ENCODE results near the gene DNAJB6. TPM values are rescaled to one million over a fixed set of nuclear protein-coding genes. Genes with fewer than 3 reads are reported as not detected.

The DNAJB6 gene
- total RNA-seq, 1 donor from 2014 or later, result 193 TPM

GRCh38 chr7:157432957-157433576 lies 96.3 kb downstream of the DNAJB6 start:
- peak; percentile 41 for DNase-seq

GRCh38 chr7:157433628-157434027 lies 96.8 kb downstream of the DNAJB6 start:
- ATAC-seq (no peak), DNase-seq (no peak)
- intact Hi-C loops (cut with micrococcal nuclease), result no loop called here

More at GRCh38 chr7:157432957-157433576, 96.3 kb downstream of the DNAJB6 start:
- peak; percentile 60 for ATAC-seq
- intact Hi-C loops (cut with micrococcal nuclease), result no loop called here

GRCh38 chr7:157434231-157434630 lies 97.4 kb downstream of the DNAJB6 start:
- ATAC-seq (no peak), DNase-seq (no peak)
- intact Hi-C loops (cut with micrococcal nuclease), result no loop called here

- no peak for ATAC-seq
- no peak for DNase-seq
- intact Hi-C loops (cut with micrococcal nuclease), result no loop called here
Measured at GRCh38 chr7:157434701-157435100, 97.9 kb downstream of the DNAJB6 start.

GRCh38 chr7:157436076-157436475 lies 99.3 kb downstream of the DNAJB6 start:
- DNase-seq (no peak), ATAC-seq (no peak)
- intact Hi-C loops (cut with micrococcal nuclease), result no loop called here

GRCh38 chr7:157436763-157437480 lies 100.1 kb downstream of the DNAJB6 start:
- ATAC-seq (no peak), DNase-seq (no peak)
- intact Hi-C loops (cut with micrococcal nuclease), result no loop called here

GRCh38 chr7:157437519-157438061 lies 100.8 kb downstream of the DNAJB6 start:
- no peak for DNase-seq
- ATAC-seq, result no peak
- intact Hi-C loops (cut with micrococcal nuclease), result no loop called here

- intact Hi-C loops (cut with micrococcal nuclease), result no loop called here
- DNase-seq, result no peak
- ATAC-seq, result no peak
Measured at GRCh38 chr7:157438121-157439025, 101.6 kb downstream of the DNAJB6 start.

- DNase-seq, result no peak
- no peak for ATAC-seq
- intact Hi-C loops (cut with micrococcal nuclease), result no loop called here
Measured at GRCh38 chr7:157439149-157439548, 102.3 kb downstream of the DNAJB6 start.

- intact Hi-C loops (cut with micrococcal nuclease), result no loop called here
- DNase-seq, result no peak
- no peak for ATAC-seq
Measured at GRCh38 chr7:157439761-157440160, 103.0 kb downstream of the DNAJB6 start.

- ATAC-seq (no peak), DNase-seq (no peak)
- intact Hi-C loops (cut with micrococcal nuclease), result no loop called here
Measured at GRCh38 chr7:157440346-157441022, 103.7 kb downstream of the DNAJB6 start.

- intact Hi-C loops (cut with micrococcal nuclease), result no loop called here
- no peak for DNase-seq
- no peak for ATAC-seq
Measured at GRCh38 chr7:157441023-157441399, 104.2 kb downstream of the DNAJB6 start.

- no peak for DNase-seq
Measured at GRCh38 chr7:157442456-157442855, 105.7 kb downstream of the DNAJB6 start.

GRCh38 chr7:157442993-157443831 lies 106.4 kb downstream of the DNAJB6 start:
- intact Hi-C loops (cut with micrococcal nuclease), result no loop called here
- DNase-seq (no peak), ATAC-seq (no peak)

More at GRCh38 chr7:157442456-157442855, 105.7 kb downstream of the DNAJB6 start:
- intact Hi-C loops (cut with micrococcal nuclease), result no loop called here
- no peak for ATAC-seq

- ATAC-seq (no peak), DNase-seq (no peak)
- intact Hi-C loops (cut with micrococcal nuclease), result no loop called here
Measured at GRCh38 chr7:157444011-157444842, 107.4 kb downstream of the DNAJB6 start.

- intact Hi-C loops (cut with micrococcal nuclease), result no loop called here
- DNase-seq (no peak), ATAC-seq (no peak)
Measured at GRCh38 chr7:157444843-157445135, 108.0 kb downstream of the DNAJB6 start.

GRCh38 chr7:157445246-157445955 lies 108.6 kb downstream of the DNAJB6 start:
- ATAC-seq, result no peak
- DNase-seq, result no peak
- intact Hi-C loops (cut with micrococcal nuclease), result no loop called here
